ENCODE results near the gene UCN. TPM values are rescaled to one million over a fixed set of nuclear protein-coding genes. Genes with fewer than 3 reads are reported as not detected.
"Not testable (repeated sequence)": the region's sequence is repeated elsewhere in the genome, so short reads cannot be mapped to it uniquely, and the experiment has no call there.

UCN gene
- total and polyA plus RNA-seq, 4 donors: 0.34 to 2.0 (median 1.4) TPM

DNA sequence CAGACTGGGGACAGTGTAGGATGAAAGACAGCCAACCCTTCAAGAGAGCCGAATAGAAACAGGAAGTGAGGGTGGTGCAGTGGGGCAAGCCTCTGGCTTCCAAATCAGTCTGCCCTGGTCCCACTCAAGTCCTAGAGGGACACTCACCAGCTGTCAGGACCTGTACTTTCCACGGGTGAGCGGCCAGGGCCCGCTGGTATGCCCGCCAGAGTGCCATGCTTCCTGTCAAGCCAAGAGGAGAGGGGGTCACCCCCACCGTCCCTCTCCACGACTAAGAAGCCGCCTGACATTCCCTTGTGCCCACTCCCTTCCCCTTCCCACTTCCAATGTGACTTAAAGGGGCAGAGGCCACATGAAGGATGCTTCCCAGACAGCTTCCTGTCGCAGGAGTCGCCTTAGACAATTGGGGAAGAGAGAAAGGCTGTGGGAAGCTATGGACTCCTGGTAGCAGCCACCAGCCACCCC is 14.1 kb upstream of the UCN start:
- Histone ChIP-seq H3K27me3 (ENCODE audit: control insufficient read depth in 3 of 3, insufficient read depth in 3 of 3, low read length in 2 of 3) (no peaks in the 10 kb centered on the region), H3K4me3 (peak overlapping the region; percentile 70), H3K9ac (ENCODE audit: insufficient read depth in 1 of 2, low read length in 2 of 2) (peak overlapping the region; percentile 98 to 99), H3K36me3 (ENCODE audit: control insufficient read depth in 4 of 4, insufficient read depth in 4 of 4, low read length in 4 of 4) (peaks cover 6 to 13% (median 12%) of the 10 kb centered on the region in 4 donors), H3K4me1 (ENCODE audit: control insufficient read depth in 5 of 5, insufficient read depth in 5 of 5, low read length in 5 of 5) (peaks cover 0 to 23% (median 12%) of the 10 kb centered on the region in 5 donors), H3K9me3 (ENCODE audit: control insufficient read depth in 4 of 4, insufficient read depth in 3 of 4, low read length in 3 of 4) (no peaks in the 10 kb centered on the region), H3K27ac (ENCODE audit: low read depth in 1 of 2, low read length in 1 of 2) (peak overlapping the region; percentile 91 to 97)
- WGBS, 2 donors: 0 to 3% methylated on average over 10 of the region's 10 CpGs
- DNase-seq (peak in 2 of 3 donors; percentile 17), ATAC-seq (ENCODE audit: insufficient read depth, low FRiP score) (peak; percentile 3)
- TF ChIP-seq, protein P1, sequence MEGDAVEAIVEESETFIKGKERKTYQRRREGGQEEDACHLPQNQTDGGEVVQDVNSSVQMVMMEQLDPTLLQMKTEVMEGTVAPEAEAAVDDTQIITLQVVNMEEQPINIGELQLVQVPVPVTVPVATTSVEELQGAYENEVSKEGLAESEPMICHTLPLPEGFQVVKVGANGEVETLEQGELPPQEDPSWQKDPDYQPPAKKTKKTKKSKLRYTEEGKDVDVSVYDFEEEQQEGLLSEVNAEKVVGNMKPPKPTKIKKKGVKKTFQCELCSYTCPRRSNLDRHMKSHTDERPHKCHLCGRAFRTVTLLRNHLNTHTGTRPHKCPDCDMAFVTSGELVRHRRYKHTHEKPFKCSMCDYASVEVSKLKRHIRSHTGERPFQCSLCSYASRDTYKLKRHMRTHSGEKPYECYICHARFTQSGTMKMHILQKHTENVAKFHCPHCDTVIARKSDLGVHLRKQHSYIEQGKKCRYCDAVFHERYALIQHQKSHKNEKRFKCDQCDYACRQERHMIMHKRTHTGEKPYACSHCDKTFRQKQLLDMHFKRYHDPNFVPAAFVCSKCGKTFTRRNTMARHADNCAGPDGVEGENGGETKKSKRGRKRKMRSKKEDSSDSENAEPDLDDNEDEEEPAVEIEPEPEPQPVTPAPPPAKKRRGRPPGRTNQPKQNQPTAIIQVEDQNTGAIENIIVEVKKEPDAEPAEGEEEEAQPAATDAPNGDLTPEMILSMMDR (IDR thresholded peaks at IDR 0.05; ENCODE audit: control extremely low read depth, extremely low read depth): no peak

DNA sequence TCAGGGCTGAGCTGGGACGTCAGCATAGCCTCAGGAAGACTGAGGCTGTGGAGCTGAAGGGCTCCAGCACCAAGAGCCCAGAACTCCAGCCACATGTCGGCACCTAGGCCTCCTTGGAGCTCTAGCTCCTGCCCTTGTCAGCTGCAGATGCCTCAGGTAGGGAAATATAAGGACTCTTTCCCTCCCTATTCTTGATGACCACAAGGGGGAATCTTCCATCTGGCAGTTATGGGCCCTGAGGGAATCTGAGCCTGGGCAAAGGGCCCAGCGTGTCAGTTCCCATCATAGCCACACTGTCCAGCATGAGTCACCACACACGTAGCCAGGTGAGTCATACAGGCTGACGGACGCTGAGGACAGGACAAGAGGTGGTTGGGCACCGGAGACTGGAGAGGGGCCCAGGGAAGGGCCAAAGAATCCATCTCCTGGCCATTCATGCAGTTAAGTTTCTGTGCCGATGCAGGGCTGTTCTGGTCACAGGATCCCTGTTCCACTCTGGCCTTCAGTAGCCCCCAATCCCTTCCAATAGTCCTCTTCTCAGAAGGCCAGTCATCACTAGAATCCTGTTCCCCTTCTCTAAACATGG is 12.8 kb upstream of the UCN start:
- Histone ChIP-seq H3K9me3 (ENCODE audit: control insufficient read depth in 4 of 4, insufficient read depth in 3 of 4, low read length in 3 of 4) (no peaks in the 10 kb centered on the region), H3K4me3 (no peak overlapping the region), H3K4me1 (ENCODE audit: control insufficient read depth in 5 of 5, insufficient read depth in 5 of 5, low read length in 5 of 5) (peaks cover 0 to 23% (median 12%) of the 10 kb centered on the region in 5 donors), H3K27me3 (ENCODE audit: control insufficient read depth in 3 of 3, insufficient read depth in 3 of 3, low read length in 2 of 3) (no peaks in the 10 kb centered on the region), H3K27ac (ENCODE audit: low read depth in 1 of 2, low read length in 1 of 2) (peak overlapping the region; percentile 60 to 91), H3K36me3 (ENCODE audit: control insufficient read depth in 4 of 4, insufficient read depth in 4 of 4, low read length in 4 of 4) (peaks cover 0 to 9% (median 1%) of the 10 kb centered on the region in 4 donors), H3K9ac (ENCODE audit: insufficient read depth in 1 of 2, low read length in 2 of 2) (no peak overlapping the region)
- peak; percentile 68 for ATAC-seq (ENCODE audit: insufficient read depth, low FRiP score)
- DNase-seq: no peak
- 62 to 80% methylated on average over 8 of the region's 8 CpGs for WGBS, 2 donors
- TF ChIP-seq, protein P1 (IDR thresholded peaks at IDR 0.05; ENCODE audit: control extremely low read depth, extremely low read depth): no peak

DNA sequence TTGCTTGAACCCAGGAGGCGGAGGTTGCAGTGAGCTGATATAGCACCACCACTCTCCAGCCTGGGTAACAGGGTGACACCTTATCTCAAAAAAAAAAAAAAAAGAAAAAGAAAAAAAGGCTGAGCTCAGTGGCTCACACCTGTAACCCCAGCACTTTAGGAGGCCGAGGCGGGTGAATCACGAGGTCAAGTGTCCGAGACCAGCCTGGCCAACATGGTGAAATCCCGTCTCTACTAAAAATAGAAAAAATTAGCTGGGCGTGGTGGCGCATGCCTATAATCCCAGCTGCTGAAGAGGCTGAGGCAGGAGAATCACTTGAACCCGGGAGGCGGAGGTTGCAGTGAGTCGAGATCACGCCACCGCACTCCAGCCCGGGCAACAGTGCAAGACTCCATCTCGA is 11.6 kb upstream of the UCN start:
- H3K4me3 ChIP-seq; H3K27me3 ChIP-seq (ENCODE audit: control insufficient read depth in 3 of 3, insufficient read depth in 3 of 3, low read length in 2 of 3); ATAC-seq (ENCODE audit: insufficient read depth, low FRiP score); DNase-seq; H3K9me3 ChIP-seq (ENCODE audit: control insufficient read depth in 4 of 4, insufficient read depth in 3 of 4, low read length in 3 of 4); H3K27ac ChIP-seq (ENCODE audit: low read depth in 1 of 2, low read length in 1 of 2); H3K9ac ChIP-seq (ENCODE audit: insufficient read depth in 1 of 2, low read length in 2 of 2): not testable (repeated sequence)
- peaks cover 0 to 23% (median 12%) of the 10 kb centered on the region in 5 donors for H3K4me1 ChIP-seq (ENCODE audit: control insufficient read depth in 5 of 5, insufficient read depth in 5 of 5, low read length in 5 of 5)
- 94 to 96% methylated on average over 15 of the region's 15 CpGs for WGBS, 2 donors
- H3K36me3 ChIP-seq (ENCODE audit: control insufficient read depth in 4 of 4, insufficient read depth in 4 of 4, low read length in 4 of 4): peaks cover 0 to 11% (median 0%) of the 10 kb centered on the region in 4 donors

DNA sequence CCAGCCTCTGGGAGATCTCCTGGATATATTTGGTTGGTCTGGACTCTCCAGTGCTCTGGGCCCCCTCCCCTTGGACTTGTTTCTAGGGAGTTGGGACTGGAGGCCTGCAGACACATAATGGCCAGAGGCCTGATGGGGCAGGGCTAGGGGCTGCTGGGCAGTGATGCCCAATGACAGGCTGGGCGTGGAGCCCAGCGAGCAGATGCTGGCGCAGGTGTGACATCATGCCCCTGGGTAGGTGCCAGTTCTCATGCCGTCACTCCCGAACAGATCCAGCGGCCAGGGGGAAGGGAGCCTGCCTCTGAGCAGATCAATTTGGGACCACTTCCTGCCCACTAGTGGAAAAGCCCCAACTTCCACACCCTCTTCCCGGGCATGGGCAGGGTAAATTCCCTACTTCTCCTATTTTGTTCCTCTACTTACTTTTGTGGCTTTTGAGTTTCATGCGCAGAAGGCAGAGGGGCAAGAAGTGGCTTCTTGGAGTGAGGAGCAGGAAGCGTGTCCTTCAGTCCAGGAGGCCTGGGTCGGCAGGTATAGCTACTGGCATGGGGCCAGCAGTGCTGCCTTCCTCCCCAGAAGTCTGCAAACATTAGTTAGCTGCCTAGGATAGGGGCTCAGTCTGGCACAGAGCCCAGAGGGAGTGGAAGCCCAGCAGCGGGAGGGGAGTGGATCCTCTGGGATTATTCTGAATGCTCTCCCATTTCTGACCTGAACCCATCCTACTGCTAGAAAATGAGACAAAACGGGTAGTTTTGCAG is 8.6 kb upstream of the UCN start:
- no peak overlapping the region for H3K9ac ChIP-seq (ENCODE audit: insufficient read depth in 1 of 2, low read length in 2 of 2)
- peaks cover 0 to 9% (median 3%) of the 10 kb centered on the region in 5 donors for H3K4me1 ChIP-seq (ENCODE audit: control insufficient read depth in 5 of 5, insufficient read depth in 5 of 5, low read length in 5 of 5)
- 66 to 70% methylated on average over 12 of the region's 12 CpGs for WGBS, 2 donors
- no peak for ATAC-seq (ENCODE audit: insufficient read depth, low FRiP score)
- no peaks in the 10 kb centered on the region for H3K27me3 ChIP-seq (ENCODE audit: control insufficient read depth in 3 of 3, insufficient read depth in 3 of 3, low read length in 2 of 3)
- peak; percentile 12 to 47 (median 44) for DNase-seq
- H3K4me3 ChIP-seq: no peak overlapping the region
- no peaks in the 10 kb centered on the region for H3K9me3 ChIP-seq (ENCODE audit: control insufficient read depth in 4 of 4, insufficient read depth in 3 of 4, low read length in 3 of 4)
- TF ChIP-seq, protein P1 (IDR thresholded peaks at IDR 0.05; ENCODE audit: control extremely low read depth, extremely low read depth): no peak
- H3K36me3 ChIP-seq (ENCODE audit: control insufficient read depth in 4 of 4, insufficient read depth in 4 of 4, low read length in 4 of 4): peaks cover 0 to 16% (median 1%) of the 10 kb centered on the region in 4 donors
- no peak overlapping the region for H3K27ac ChIP-seq (ENCODE audit: low read depth in 1 of 2, low read length in 1 of 2)

Data from lung (tissue), 12 donors.